GM19467 (cell line): ENCODE measurements around the gene MAP3K12.
"Not testable (repeated sequence)": the region's sequence is repeated elsewhere in the genome, so short reads cannot be mapped to it uniquely, and the experiment has no call there.

Experiments used
- ATAC-seq: cut with Tn5 transposase; IDR thresholded peaks from one replicate; pipeline ENCODE4 v1.9.1; 2021; ENCODE audit warnings: mild to moderate bottlenecking, moderate library complexity; ENCODE audit not compliant: unreplicated experiment

MAP3K12 gene

GRCh38 chr12:53499266-53500141 lies at the start of gene MAP3K12:
TSS of gene MAP3K12 (minus strand) at chr12:53499458. CDS start at chr12:53487391, 12,067 bp downstream.
- no peak for ATAC-seq

DNA sequence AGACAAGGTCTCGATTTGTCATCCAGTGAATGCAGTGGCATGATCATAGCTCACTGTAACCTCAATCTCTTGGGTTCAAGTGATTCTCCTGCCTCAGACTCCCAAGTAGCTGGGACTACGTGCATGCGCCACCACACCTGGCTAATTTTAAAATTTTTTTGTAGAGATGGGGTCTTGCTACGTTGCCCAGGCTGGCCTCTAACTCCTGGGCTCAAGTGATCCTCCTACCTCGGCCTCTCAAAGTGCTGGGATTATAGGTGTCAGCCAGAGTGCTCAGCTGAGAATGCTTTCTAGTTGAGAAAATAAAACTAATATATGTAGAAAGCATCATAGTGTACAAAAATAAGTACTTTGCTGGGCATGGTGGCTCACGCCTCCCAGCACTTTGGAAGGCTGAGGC lies 49.1 kb upstream of the MAP3K12 start:
- not testable (repeated sequence) for ATAC-seq

GRCh38 chr12:53543539-53543938 lies 44.3 kb upstream of the MAP3K12 start:
- ATAC-seq, result peak; percentile 73

DNA sequence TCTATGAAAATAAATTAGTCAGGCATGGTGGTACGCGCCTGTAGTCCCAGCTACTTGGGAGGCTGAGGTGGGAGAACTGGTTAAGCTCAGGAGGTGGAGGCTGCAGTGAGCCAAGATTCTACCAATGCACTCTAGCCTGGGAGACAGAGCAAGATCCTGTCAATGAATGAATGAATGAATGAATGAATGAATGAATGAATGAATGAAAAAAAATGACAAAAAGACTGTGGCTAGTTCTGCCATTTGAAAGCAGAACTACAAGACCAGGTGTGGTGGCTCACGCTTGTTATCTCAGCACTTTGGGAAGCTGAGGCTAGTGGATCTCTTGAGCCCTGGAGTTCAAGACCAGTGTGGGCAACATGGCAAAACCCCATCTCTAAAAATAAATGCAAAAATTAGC lies 40.3 kb upstream of the MAP3K12 start:
- no peak for ATAC-seq

GRCh38 chr12:53538209-53538689 lies 39.0 kb upstream of the MAP3K12 start:
- ATAC-seq, result no peak

DNA sequence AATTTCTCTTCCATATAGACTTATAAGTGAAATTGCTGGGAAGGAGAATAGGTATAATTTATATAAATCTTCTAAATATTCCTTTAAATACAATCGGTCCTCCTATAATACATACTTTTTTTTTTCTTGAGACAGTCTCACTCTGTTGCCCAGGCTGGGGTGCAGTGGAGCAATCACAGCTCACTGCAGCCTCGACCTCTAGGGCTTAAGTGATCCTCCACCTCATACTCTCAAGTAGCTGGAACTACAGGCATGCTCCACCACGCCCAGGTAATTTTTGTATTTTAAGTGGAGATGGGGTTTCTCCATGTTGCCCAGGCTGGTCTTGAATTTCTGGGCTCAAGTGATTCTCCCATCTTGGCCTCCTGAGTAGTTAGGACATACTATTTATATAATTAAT lies 37.7 kb upstream of the MAP3K12 start:
- ATAC-seq, result no peak

DNA sequence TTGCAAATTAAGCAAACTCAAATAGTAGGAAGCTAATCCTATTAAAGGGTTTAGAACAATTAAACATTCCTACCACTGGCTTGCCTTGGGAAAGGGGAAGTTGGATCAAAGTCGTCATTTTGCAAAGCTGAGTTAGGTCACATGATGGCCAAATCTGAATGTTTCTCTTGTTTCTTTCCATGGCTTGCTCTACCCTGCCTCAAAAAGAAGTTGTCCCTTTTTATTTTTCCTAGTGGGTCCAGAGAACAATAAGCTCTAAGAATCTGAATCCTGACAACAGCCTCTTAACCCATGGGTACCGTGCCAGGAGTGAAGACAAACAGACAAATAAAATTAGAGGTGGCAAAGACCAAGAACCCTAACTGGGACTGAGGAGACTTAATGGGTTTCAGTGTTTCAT lies 34.2 kb upstream of the MAP3K12 start:
- no peak for ATAC-seq

GRCh38 chr12:53532524-53533445 lies 33.5 kb upstream of the MAP3K12 start:
- ATAC-seq, result no peak

DNA sequence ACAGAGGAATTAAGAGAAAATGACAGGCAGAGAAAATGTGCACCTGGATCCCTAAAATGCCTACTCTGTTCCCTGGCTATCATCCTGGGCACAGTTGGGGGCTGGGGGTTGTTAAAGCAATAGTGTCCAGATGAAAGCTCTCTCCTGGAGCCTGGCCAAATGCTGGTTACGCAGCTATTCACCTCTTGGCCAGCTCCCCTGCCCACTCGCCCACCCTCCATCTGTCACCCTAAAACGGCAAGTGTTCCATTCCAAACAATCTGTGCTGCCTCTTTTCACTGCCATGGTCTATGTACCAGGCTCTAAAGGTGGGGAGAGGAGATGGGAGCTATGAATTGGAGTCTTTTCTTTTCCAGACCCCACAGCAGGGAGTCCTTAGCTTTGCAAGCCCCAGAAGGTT lies 32.8 kb upstream of the MAP3K12 start:
- ATAC-seq, result no peak

GRCh38 chr12:53530920-53531319 lies 31.7 kb upstream of the MAP3K12 start:
- no peak for ATAC-seq

DNA sequence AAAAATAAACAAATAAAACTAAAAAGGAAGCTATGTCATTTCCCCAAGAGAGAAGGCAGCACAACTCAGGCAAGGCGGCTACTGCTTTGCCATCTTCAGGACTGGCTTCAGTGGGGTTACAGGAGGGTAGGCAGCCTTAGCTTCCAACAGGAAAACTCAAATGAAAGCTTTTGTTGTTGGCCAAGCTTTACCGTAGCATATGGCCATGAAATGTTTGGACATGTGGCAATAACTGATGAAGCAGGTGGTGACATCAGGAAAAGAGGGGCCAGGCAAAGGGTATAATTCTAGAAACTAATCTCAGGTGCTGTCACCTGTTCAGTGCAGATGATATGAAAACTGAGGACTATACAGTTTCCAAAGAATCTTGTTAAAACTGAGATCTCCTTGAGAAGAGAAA lies 30.8 kb upstream of the MAP3K12 start:
- ATAC-seq, result no peak

GRCh38 chr12:53524476-53524875 lies 25.2 kb upstream of the MAP3K12 start:
- no peak for ATAC-seq

- ATAC-seq, result no peak
These were observed 23.9 kb upstream of the MAP3K12 start for GRCh38 chr12:53523131-53523530.

GRCh38 chr12:53518381-53518780 lies 19.1 kb upstream of the MAP3K12 start:
- no peak for ATAC-seq

DNA sequence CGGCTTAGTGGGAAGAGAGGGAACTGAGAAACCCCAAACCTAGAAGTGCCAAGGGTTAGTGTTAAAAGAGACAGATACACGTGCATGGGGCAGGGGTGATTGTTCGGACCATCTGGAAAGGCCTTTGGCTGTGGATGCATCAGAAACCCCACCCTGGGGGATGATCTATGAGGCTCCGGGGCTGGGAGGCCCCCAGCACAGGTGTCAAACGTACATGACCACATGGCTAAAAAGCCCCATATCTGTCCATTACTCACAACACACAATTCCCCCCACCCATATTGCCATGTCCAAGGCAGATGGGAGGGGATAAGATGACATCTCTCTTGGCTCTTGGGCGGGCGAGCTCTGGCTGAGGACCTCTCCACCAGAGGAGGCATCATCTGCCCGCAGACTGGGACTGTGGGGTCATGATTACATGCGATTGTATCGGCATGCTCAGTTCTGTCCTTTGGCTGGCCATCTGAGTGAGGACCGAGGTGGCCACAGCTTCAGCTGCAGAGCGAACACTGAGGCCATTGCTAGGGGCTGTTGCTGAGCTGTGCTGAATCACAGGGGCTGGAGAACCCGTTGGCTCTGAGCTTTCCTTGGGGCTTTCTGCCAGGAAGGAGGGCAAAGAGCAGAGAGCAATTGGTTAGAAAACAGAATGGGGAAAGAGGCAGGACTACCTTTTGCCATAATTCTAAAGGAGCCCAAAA lies 17.6 kb upstream of the MAP3K12 start:
- ATAC-seq, result no peak

- no peak for ATAC-seq
These were observed 16.0 kb upstream of the MAP3K12 start for GRCh38 chr12:53515291-53515680.

DNA sequence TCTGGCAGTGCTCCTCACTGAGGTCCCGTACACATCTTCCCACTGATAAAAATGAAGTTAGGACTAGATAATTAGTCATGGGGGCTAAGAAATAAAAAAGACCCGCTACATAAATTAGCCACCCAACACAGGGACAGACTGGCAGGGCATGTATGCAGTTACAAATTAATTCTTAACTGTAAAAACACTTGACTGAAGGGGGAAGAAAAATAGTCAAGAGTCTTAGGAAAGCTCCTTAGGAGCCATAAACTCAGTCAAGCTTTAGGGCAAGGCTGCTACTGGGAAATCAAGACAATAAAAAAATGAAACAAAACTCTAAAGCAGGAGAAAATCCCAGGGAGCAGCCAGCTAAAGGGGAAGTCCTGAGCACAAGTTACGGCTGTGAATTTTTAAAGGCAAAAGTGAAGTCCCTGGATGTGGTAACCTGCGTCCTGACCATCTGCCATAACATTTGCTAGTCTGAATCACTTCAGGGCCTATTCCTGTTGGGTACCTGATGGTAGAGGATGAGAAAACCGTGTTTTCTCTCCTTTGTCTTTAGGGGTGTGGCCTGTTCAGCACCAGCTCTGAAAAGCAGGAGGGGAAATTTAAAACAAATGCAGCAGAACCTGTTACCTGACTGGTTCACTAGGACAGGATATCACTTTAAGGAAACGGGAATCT lies 15.5 kb upstream of the MAP3K12 start:
- ATAC-seq, result no peak

DNA sequence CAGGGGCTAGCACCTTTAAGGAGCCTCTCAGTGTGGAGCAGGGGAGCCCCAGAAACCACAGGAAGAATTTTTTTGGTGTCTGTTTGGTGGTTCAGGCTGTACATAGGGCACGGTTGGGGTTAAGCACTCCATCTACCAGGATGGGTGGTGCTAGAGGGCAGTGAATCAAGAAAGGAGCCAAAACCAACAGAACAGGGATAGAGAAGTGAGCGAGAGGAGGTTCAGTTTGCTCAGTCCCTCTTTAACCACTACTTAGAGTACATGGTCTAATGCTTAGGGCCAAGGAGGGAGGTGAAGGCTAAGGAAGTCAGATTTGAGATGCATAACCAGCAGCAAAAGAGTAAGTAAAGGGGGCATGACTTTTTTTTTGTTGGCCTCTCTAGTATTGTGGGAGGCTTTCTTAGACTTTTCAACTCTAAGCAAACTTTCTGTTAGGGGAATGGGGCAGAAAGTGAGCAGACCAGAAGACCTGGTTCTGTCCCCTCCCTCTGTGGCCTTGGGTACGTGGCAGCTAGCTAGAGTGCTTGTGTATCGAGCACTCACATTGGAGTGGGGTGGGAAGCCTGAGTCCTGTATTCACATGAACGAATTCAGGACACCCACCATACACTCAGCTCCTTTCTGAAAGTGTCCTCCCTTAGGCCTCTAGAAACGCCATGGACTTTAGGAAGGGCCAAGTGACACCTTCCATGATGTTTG lies 14.6 kb upstream of the MAP3K12 start:
- no peak for ATAC-seq

- no peak for ATAC-seq
These were observed 11.0 kb upstream of the MAP3K12 start for GRCh38 chr12:53510181-53510812.
